AG20443 (cell line): ENCODE data around the gene SPATC1L.
"Not testable (repeated sequence)": the region's sequence is repeated elsewhere in the genome, so short reads cannot be mapped to it uniquely, and the experiment has no call there.

Experiments used
- DNase-seq: peaks from one replicate; pipeline ENCODE4 v3.0.0; 2012; ENCODE audit warnings: low spot score, mixed read lengths

SPATC1L gene

GRCh38 chr21:46183910-46184624 lies at the start of gene SPATC1L:
TSS of gene SPATC1L (minus strand) at chr21:46184459. CDS start at chr21:46182816, 1,643 bp downstream.
- peak; percentile 81 for DNase-seq

- no peak for DNase-seq
Measured at GRCh38 chr21:46229923-46230260, 45.6 kb upstream of the SPATC1L start.

GRCh38 chr21:46229133-46229922 lies 45.1 kb upstream of the SPATC1L start:
- DNase-seq: no peak

GRCh38 chr21:46228345-46229051 lies 44.2 kb upstream of the SPATC1L start, which contains the start of gene LSS:
TSS of gene LSS (minus strand) at chr21:46228774. CDS start at chr21:46228745, 29 bp downstream.
- DNase-seq: peak; percentile 99

GRCh38 chr21:46227811-46228344 lies 43.6 kb upstream of the SPATC1L start:
- no peak for DNase-seq

- no peak for DNase-seq
Measured at GRCh38 chr21:46226920-46227599, 42.8 kb upstream of the SPATC1L start.

- DNase-seq: no peak
Measured at GRCh38 chr21:46226146-46226545, 41.9 kb upstream of the SPATC1L start.

GRCh38 chr21:46223661-46224060 lies 39.4 kb upstream of the SPATC1L start:
- not testable (repeated sequence) for DNase-seq

GRCh38 chr21:46223217-46223616 lies 39.0 kb upstream of the SPATC1L start:
- DNase-seq: no peak

- DNase-seq: no peak
Measured at GRCh38 chr21:46222436-46223116, 38.3 kb upstream of the SPATC1L start.

GRCh38 chr21:46221664-46222435 lies 37.6 kb upstream of the SPATC1L start:
- no peak for DNase-seq

- DNase-seq: no peak
Measured at GRCh38 chr21:46220847-46221246, 36.6 kb upstream of the SPATC1L start.

- DNase-seq: no peak
Measured at GRCh38 chr21:46220275-46220810, 36.1 kb upstream of the SPATC1L start.

- DNase-seq: no peak
Measured at GRCh38 chr21:46219591-46220239, 35.5 kb upstream of the SPATC1L start.

GRCh38 chr21:46218906-46219590 lies 34.8 kb upstream of the SPATC1L start:
- DNase-seq: no peak

- DNase-seq: no peak
Measured at GRCh38 chr21:46217511-46218196, 33.4 kb upstream of the SPATC1L start.

GRCh38 chr21:46216132-46216747 lies 32.0 kb upstream of the SPATC1L start:
- DNase-seq: no peak
